GM21619 (cell line): Measurements from ENCODE around the gene SPG11.
A peak's percentile ranks its signal among the peaks of the same experiment; 100 is the strongest.
"Not testable (repeated sequence)": the region's sequence is repeated elsewhere in the genome, so short reads cannot be mapped to it uniquely, and the experiment has no call there.

Source experiments
- ATAC-seq: cut with Tn5 transposase; IDR thresholded peaks from one replicate; pipeline ENCODE4 v1.9.1; 2021; ENCODE audit not compliant: unreplicated experiment

The SPG11 gene, protein sequence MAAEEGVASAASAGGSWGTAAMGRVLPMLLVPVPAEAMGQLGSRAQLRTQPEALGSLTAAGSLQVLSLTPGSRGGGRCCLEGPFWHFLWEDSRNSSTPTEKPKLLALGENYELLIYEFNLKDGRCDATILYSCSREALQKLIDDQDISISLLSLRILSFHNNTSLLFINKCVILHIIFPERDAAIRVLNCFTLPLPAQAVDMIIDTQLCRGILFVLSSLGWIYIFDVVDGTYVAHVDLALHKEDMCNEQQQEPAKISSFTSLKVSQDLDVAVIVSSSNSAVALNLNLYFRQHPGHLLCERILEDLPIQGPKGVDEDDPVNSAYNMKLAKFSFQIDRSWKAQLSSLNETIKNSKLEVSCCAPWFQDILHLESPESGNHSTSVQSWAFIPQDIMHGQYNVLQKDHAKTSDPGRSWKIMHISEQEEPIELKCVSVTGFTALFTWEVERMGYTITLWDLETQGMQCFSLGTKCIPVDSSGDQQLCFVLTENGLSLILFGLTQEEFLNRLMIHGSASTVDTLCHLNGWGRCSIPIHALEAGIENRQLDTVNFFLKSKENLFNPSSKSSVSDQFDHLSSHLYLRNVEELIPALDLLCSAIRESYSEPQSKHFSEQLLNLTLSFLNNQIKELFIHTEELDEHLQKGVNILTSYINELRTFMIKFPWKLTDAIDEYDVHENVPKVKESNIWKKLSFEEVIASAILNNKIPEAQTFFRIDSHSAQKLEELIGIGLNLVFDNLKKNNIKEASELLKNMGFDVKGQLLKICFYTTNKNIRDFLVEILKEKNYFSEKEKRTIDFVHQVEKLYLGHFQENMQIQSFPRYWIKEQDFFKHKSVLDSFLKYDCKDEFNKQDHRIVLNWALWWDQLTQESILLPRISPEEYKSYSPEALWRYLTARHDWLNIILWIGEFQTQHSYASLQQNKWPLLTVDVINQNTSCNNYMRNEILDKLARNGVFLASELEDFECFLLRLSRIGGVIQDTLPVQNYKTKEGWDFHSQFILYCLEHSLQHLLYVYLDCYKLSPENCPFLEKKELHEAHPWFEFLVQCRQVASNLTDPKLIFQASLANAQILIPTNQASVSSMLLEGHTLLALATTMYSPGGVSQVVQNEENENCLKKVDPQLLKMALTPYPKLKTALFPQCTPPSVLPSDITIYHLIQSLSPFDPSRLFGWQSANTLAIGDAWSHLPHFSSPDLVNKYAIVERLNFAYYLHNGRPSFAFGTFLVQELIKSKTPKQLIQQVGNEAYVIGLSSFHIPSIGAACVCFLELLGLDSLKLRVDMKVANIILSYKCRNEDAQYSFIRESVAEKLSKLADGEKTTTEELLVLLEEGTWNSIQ (N-terminal part only)

DNA sequence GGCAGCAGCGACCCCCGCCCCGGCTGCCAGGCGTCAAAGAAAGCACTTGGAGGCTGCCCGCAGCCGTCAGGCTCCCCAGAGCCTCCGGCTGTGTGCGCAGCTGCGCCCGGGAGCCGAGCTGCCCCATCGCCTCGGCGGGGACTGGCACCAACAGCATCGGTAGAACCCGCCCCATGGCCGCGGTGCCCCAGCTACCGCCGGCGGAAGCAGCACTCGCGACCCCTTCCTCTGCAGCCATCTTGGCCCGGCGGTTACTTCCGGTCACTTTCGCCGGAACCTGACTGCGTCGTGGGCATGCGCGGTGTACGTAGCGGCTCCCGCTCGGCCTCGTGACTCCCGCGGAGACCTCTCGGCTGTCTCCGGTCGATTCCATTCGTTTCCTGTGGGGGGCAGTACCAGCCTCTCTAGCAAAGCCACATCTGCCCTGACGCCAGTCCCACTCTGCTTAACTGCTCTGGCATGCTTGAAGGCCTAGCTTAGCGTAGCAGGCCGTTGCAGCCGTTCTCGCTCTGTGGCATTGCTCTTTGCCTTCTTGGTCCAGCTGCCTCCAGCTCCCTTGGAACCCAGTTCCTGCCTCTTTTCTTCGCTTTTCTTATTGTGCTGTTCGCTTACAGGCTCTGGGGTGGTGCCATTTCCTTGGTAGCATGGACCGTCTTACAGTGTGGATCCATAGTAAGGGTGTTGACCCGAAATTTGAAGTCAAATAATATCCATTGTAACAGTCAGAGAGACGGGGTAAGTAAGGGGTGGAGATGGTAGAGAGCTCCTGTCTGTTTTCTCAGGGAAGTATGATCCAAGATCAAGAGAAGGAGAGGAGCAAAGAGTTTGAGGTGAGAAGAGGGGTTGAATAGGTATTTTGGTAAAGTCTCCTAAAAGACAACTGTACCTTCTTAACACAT is at the start of gene SPG11:
Gene SPG11 (minus strand): TSS at position 253 of the 899 bp plus-strand sequence. CDS start 15 bp downstream, at position 238.
- peak; percentile 87 for ATAC-seq

DNA sequence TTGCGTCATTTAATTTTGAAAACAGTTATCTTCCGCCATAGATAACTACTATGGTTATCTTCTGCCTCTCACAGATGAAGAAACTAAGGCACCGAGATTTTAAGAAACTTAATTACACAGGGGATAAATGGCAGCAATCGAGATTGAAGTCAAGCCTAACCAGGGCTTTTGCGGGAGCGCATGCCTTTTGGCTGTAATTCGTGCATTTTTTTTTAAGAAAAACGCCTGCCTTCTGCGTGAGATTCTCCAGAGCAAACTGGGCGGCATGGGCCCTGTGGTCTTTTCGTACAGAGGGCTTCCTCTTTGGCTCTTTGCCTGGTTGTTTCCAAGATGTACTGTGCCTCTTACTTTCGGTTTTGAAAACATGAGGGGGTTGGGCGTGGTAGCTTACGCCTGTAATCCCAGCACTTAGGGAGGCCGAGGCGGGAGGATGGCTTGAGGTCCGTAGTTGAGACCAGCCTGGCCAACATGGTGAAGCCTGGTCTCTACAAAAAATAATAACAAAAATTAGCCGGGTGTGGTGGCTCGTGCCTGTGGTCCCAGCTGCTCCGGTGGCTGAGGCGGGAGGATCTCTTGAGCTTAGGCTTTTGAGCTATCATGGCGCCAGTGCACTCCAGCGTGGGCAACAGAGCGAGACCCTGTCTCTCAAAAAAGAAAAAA is 49.0 kb upstream of the SPG11 start:
- no peak for ATAC-seq

DNA sequence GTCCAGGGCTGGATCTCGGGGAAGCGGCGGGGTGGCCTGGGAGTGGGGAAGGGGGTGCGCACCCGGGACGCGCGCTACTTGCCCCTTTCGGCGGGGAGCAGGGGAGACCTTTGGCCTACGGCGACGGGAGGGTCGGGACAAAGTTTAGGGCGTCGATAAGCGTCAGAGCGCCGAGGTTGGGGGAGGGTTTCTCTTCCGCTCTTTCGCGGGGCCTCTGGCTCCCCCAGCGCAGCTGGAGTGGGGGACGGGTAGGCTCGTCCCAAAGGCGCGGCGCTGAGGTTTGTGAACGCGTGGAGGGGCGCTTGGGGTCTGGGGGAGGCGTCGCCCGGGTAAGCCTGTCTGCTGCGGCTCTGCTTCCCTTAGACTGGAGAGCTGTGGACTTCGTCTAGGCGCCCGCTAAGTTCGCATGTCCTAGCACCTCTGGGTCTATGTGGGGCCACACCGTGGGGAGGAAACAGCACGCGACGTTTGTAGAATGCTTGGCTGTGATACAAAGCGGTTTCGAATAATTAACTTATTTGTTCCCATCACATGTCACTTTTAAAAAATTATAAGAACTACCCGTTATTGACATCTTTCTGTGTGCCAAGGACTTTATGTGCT is 48.4 kb upstream of the SPG11 start:
- peak; percentile 15 for ATAC-seq

DNA sequence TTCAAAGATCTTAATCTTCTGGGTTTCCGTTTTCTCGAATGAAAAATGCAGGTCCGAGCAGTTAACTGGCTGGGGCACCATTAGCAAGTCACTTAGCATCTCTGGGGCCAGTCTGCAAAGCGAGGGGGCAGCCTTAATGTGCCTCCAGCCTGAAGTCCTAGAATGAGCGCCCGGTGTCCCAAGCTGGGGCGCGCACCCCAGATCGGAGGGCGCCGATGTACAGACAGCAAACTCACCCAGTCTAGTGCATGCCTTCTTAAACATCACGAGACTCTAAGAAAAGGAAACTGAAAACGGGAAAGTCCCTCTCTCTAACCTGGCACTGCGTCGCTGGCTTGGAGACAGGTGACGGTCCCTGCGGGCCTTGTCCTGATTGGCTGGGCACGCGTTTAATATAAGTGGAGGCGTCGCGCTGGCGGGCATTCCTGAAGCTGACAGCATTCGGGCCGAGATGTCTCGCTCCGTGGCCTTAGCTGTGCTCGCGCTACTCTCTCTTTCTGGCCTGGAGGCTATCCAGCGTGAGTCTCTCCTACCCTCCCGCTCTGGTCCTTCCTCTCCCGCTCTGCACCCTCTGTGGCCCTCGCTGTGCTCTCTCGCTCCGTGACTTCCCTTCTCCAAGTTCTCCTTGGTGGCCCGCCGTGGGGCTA is 47.8 kb upstream of the SPG11 start, which contains the start of the genes B2M and PATL2:
Gene B2M (plus strand): TSS at position 422 of the 647 bp plus-strand sequence. CDS start 30 bp downstream, at position 452.
Gene PATL2 (minus strand): TSS at position 228 of the 647 bp plus-strand sequence. CDS start 34,833 bp downstream, outside the sequence.
- ATAC-seq = peak; percentile 76

DNA sequence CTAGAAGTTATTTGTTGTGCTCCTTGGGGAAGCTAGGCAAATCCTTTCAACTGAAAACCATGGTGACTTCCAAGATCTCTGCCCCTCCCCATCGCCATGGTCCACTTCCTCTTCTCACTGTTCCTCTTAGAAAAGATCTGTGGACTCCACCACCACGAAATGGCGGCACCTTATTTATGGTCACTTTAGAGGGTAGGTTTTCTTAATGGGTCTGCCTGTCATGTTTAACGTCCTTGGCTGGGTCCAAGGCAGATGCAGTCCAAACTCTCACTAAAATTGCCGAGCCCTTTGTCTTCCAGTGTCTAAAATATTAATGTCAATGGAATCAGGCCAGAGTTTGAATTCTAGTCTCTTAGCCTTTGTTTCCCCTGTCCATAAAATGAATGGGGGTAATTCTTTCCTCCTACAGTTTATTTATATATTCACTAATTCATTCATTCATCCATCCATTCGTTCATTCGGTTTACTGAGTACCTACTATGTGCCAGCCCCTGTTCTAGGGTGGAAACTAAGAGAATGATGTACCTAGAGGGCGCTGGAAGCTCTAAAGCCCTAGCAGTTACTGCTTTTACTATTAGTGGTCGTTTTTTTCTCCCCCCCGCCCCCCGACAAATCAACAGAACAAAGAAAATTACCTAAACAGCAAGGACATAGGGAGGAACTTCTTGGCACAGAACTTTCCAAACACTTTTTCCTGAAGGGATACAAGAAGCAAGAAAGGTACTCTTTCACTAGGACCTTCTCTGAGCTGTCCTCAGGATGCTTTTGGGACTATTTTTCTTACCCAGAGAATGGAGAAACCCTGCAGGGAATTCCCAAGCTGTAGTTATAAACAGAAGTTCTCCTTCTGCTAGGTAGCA is 47.0 kb upstream of the SPG11 start:
- no peak for ATAC-seq

DNA sequence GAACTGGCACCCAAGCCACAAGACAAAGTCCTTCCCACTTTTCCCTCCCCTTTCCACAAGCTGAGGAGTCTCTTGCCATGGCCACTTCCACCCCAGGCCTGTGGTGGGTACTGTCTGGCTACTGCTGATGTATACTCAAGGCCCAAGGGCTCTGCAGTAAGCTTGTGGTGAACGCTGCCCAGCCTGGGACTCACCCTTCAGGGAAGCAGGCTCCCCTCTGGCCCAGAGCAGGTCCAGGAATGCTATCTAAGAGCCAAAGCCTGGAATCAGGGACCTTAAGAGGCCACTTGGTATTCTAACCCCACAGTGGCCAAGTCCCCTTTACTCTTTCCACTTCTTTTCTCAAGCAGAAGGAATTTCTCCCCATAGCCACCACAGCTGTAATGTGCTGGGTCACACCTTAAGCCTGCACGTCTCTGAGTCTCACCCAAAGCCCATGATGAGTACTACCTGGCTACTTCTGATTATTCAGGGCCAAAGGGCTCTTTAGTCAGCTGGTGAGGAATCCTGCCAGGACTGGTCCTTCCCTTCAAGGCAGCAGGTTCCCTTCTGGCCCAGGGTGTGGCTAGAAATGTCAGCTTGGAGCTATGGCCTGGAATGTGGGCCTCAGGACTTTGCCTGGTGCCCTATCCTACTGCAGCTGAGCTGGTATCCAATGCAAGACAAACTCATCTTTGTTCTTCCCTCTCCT is 43.6 kb upstream of the SPG11 start:
- no peak for ATAC-seq

DNA sequence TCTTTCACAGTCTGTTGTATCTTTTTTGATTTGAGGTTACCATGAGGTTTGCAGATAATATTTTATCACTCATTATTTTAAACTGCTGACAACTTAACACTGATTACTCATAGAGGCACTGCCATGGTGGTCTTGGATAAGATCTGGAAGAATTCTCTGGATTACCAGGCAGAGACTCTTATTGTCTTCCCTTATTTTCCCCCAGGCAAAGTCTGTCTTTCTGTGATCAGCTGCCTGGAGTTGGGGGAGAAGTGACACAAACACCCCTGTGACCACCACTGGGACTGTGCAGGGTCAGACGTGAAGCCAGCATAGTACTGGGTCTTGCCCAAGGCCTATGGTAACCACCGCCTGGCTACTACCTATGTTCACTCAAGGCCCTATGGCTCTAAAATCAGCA is 42.9 kb upstream of the SPG11 start:
- ATAC-seq = no peak

DNA sequence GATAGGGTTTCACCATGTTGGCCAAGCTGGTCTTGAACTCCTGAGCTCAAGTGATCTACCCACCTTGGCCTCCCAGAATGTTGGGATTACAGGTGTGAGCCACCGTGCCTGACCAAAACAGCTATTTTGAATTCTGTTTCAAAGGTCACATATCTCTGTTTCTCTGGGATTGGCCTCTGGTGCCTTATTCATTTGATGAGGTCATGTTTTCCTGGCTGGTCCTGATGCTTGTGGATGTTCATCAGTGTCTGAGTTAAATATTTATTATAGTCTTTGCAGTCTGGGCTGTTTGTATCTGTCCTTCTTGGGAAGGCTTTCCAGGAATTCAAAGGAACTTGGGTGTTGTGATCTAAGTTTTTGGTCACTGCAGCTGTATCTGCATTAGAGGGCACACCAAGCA is 42.5 kb upstream of the SPG11 start:
- ATAC-seq = no peak

DNA sequence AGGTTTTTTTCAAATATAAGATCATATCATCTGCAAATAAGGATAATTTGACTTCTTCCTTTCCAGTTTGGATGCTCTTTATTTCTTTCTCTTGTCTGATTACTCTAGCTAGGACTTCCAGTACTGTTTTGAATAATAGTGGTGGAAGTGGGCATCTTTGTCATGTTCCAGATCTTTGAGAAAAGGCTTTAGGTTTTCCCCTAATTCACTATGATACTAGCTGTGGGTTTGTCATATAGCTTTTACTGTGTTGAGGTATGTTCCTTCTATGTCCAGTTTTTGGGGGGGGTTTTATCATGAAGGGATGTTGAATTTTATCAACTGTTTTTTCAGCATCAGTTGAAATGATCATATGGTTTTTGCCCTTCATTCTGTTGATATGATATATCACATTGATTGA is 37.2 kb upstream of the SPG11 start:
- not testable (repeated sequence) for ATAC-seq

DNA sequence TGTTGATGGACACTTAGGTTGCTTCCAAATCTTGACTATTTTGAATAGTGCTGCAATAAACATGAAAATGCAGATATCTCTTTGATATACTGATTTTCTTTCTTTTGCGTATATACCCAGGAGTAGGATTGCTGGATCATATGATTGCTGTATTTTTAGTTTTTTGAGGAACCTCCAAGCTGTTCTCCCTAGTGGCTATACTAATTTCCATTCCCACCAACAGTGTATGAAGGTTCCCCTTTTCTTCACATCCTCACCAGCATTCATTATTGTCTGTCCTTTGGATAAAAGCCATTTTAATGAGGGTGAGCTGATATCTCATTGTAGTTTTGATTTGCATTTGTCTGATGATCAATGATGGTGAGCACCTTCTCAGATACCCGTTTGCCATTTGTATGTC is 35.2 kb upstream of the SPG11 start:
- ATAC-seq = no peak

DNA sequence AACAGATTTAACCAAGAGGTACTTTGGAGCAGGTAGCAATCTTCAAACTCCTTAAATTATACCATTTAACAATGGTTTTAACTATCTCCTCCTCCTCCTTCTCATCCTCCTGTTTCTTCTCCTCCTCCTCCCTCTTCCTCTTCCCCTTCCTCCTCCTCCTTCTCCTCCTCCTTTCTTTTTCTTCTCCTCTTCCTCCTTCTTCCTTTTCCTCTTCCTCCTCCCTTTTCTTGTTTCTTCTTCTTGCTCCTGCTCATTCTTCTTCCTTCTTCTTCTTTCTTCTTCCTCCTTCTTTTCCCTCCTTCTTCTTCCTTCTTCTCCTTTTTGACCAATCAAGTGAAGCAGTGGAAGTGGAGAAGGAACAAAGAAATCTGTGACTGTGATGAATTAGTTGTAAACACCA is 33.6 kb upstream of the SPG11 start:
- no peak for ATAC-seq

DNA sequence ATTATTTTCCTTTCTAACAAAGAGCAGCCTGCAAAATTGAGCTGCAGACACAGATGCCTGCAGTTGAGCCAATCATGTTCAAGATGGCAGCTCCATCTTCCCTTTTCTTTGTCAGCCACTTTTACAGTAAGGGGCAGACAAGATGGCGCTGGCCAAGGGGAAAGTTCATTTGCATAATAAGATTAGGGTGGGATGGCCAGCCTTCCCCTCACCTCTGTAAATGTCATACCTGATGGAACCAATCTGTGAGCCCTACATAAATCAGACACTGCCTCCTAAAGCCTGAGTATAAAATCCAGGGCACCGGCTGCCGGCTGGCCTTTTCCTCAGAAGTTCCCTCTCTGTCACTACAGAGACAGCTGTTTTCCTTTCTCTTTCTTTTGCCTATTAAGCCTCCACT is 31.8 kb upstream of the SPG11 start:
- ATAC-seq = no peak

DNA sequence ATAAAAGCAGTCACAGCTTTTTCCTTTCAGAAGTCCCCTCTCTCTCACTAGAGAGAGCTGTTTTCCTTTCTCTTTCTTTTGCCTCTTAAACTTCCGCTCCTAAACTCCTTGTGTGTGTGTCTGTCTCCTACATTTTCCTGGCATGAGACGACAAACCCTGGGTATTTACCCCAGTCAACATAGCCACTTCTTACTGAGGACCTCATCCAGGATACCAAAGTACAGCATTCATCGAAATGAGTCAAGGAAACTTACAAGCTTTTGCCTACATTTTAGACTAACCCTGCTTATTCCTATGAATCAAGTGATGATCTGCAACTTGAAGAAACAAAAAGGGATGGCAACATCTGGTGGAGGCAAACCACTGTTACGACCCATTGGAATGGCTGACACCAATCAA is 31.0 kb upstream of the SPG11 start:
- no peak for ATAC-seq

DNA sequence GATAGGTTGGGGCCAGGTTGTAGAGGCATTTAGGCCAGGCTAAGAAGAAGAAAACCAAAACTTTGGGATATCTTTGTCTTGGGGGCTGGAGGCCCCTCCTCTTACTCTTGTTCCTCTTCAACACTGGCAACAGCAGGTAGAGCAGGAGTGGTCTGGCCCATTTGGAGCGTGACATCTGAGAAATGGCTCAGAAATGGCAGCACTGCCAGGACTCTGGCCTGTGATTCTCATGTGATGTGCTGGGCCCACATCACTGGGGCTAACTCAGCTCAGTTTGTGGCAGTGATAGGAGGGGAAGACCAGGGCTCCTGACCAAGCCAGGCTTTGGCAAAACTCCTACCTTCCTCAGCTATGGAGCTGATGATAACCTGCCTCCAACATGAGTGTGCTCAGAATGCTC is 29.2 kb upstream of the SPG11 start:
- no peak for ATAC-seq

DNA sequence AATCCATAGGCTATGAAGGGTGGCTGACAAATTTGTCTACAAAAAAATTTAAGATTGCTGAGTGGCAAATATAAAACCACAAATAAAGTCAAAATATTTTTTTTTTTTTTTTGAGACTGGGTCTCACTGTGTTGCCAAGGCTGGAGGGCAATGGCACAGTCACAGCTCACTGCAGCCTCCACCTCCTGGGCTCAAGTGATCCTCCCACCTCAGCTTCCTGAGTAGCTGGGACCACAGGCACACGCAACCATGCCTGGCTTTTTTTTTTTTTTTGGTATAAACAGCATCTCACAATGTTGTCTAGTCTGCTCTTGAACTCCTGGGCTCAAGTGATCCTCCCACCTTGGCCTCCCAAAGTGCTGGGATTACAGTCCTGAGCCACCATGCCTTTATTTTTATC is 26.8 kb upstream of the SPG11 start:
- not testable (repeated sequence) for ATAC-seq

DNA sequence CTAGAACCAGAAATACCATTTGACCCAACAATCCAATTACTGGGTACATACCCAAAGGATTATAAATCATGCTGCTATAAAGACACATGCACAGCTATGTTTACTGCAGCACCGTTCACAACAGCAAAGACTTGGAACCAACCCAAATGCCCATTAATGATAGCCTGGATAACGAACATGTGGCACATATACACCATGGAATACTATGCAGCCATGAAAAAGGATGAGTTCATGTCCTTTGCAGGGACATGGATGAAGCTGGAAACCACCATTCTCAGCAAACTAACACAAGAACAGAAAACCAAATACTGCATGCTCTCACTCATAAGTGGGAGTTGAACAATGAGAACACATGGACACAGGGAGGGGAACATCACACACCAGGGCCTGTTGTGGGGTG is 25.9 kb upstream of the SPG11 start:
- ATAC-seq = not testable (repeated sequence)
